ENCODE data around the gene INSYN1. TPM values are rescaled to one million over a fixed set of nuclear protein-coding genes. Genes with fewer than 3 reads are reported as not detected.

The INSYN1 gene
- total RNA-seq, 1 donor from 2014 or later: 12.7 TPM

- H3K4me1 Mint-ChIP-seq: peaks cover 1% of the 10 kb centered on the region
- DNase-seq (ENCODE audit: low spot score in 2 of 2, unreplicated experiment in 2 of 2): no peak
Measured at GRCh38 chr15:73716417-73716816, 36.7 kb downstream of the INSYN1 start.

GRCh38 chr15:73715417-73715816 lies 37.7 kb downstream of the INSYN1 start:
- no peaks in the 10 kb centered on the region for H3K9me3 Mint-ChIP-seq
- no peak for TF ChIP-seq CTCF (IDR thresholded peaks at IDR 0.05; ENCODE audit: unreplicated experiment)
- peaks cover 1% of the 10 kb centered on the region for H3K4me1 Mint-ChIP-seq
- H3K36me3 Mint-ChIP-seq: peaks cover 22% of the 10 kb centered on the region
- no peak for DNase-seq (ENCODE audit: low spot score in 2 of 2, unreplicated experiment in 2 of 2)
- no peaks in the 10 kb centered on the region for H3K27me3 Mint-ChIP-seq (ENCODE audit: low read depth)
- H3K4me3 Mint-ChIP-seq: no peak overlapping the region
- H3K27ac Mint-ChIP-seq: no peak overlapping the region

More at GRCh38 chr15:73716417-73716816, 36.7 kb downstream of the INSYN1 start:
- no peak for TF ChIP-seq CTCF (IDR thresholded peaks at IDR 0.05; ENCODE audit: unreplicated experiment)
- Mint-ChIP-seq H3K36me3 (peaks cover 18% of the 10 kb centered on the region), H3K4me3 (no peak overlapping the region), H3K27ac (no peak overlapping the region), H3K27me3 (ENCODE audit: low read depth) (no peaks in the 10 kb centered on the region), H3K9me3 (no peaks in the 10 kb centered on the region)

- H3K4me3 Mint-ChIP-seq: no peak overlapping the region
Measured at GRCh38 chr15:73714695-73715301, 38.4 kb downstream of the INSYN1 start.

GRCh38 chr15:73712107-73712506 lies 41.0 kb downstream of the INSYN1 start:
- H3K4me1 Mint-ChIP-seq: peaks cover 1% of the 10 kb centered on the region
- H3K36me3 Mint-ChIP-seq: peaks cover 42% of the 10 kb centered on the region
- no peak overlapping the region for H3K27ac Mint-ChIP-seq
- H3K9me3 Mint-ChIP-seq: no peaks in the 10 kb centered on the region
- TF ChIP-seq CTCF (IDR thresholded peaks at IDR 0.05; ENCODE audit: unreplicated experiment): no peak
- no peak overlapping the region for H3K4me3 Mint-ChIP-seq
- DNase-seq (ENCODE audit: low spot score in 2 of 2, unreplicated experiment in 2 of 2): no peak
- H3K27me3 Mint-ChIP-seq (ENCODE audit: low read depth): no peaks in the 10 kb centered on the region

More at GRCh38 chr15:73714695-73715301, 38.4 kb downstream of the INSYN1 start:
- Mint-ChIP-seq H3K27ac (no peak overlapping the region), H3K9me3 (no peaks in the 10 kb centered on the region), H3K36me3 (peaks cover 22% of the 10 kb centered on the region), H3K4me1 (peaks cover 1% of the 10 kb centered on the region), H3K27me3 (ENCODE audit: low read depth) (no peaks in the 10 kb centered on the region)
- no peak for DNase-seq (ENCODE audit: low spot score in 2 of 2, unreplicated experiment in 2 of 2)
- no peak for TF ChIP-seq CTCF (IDR thresholded peaks at IDR 0.05; ENCODE audit: unreplicated experiment)

- H3K36me3 Mint-ChIP-seq: peaks cover 42% of the 10 kb centered on the region
- no peak for TF ChIP-seq CTCF (IDR thresholded peaks at IDR 0.05; ENCODE audit: unreplicated experiment)
- no peak for DNase-seq (ENCODE audit: low spot score in 2 of 2, unreplicated experiment in 2 of 2)
- no peak overlapping the region for H3K4me3 Mint-ChIP-seq
- H3K4me1 Mint-ChIP-seq: peaks cover under 1% of the 10 kb centered on the region
- no peak overlapping the region for H3K27ac Mint-ChIP-seq
- no peaks in the 10 kb centered on the region for H3K9me3 Mint-ChIP-seq
- no peaks in the 10 kb centered on the region for H3K27me3 Mint-ChIP-seq (ENCODE audit: low read depth)
Measured at GRCh38 chr15:73711526-73711925, 41.6 kb downstream of the INSYN1 start.
